ENCODE data around the gene ADH1A.

ADH1A gene

GRCh38 chr4:99282731-99283130 is 8.1 kb downstream of the ADH1A start:
- H3K4me3 ChIP-seq (ENCODE audit: insufficient read depth, low read depth, low read length, poor library complexity, severe bottlenecking): no peak overlapping the region
- H3K27ac ChIP-seq (ENCODE audit: insufficient read depth, low read length, poor library complexity, severe bottlenecking): no peak overlapping the region
- H3K36me3 ChIP-seq (ENCODE audit: control insufficient read depth, insufficient read depth, low read length): no peaks in the 10 kb centered on the region
- H3K9me3 ChIP-seq (ENCODE audit: control insufficient read depth, low read length): no peaks in the 10 kb centered on the region
- DNase-seq: no peak
- H3K4me1 ChIP-seq (ENCODE audit: control insufficient read depth, insufficient read depth, low read length, poor library complexity, severe bottlenecking): no peaks in the 10 kb centered on the region
- no peaks in the 10 kb centered on the region for H3K27me3 ChIP-seq (replicated peaks; ENCODE audit: control insufficient read depth, insufficient read depth, low read length, poor library complexity, severe bottlenecking)

- no peaks in the 10 kb centered on the region for H3K27me3 ChIP-seq (replicated peaks; ENCODE audit: control insufficient read depth, insufficient read depth, low read length, poor library complexity, severe bottlenecking)
- H3K27ac ChIP-seq (ENCODE audit: insufficient read depth, low read length, poor library complexity, severe bottlenecking): no peak overlapping the region
- no peaks in the 10 kb centered on the region for H3K4me1 ChIP-seq (ENCODE audit: control insufficient read depth, insufficient read depth, low read length, poor library complexity, severe bottlenecking)
- no peaks in the 10 kb centered on the region for H3K9me3 ChIP-seq (ENCODE audit: control insufficient read depth, low read length)
- no peak for DNase-seq
- H3K36me3 ChIP-seq (ENCODE audit: control insufficient read depth, insufficient read depth, low read length): no peaks in the 10 kb centered on the region
- H3K4me3 ChIP-seq (ENCODE audit: insufficient read depth, low read depth, low read length, poor library complexity, severe bottlenecking): no peak overlapping the region
These were observed 9.5 kb downstream of the ADH1A start for GRCh38 chr4:99281261-99281660.

- no peak for DNase-seq
- H3K4me3 ChIP-seq (ENCODE audit: insufficient read depth, low read depth, low read length, poor library complexity, severe bottlenecking): no peak overlapping the region
These were observed 14.4 kb downstream of the ADH1A start for GRCh38 chr4:99276417-99276816.

GRCh38 chr4:99275885-99276284 is 14.9 kb downstream of the ADH1A start:
- Histone ChIP-seq H3K27me3 (replicated peaks; ENCODE audit: control insufficient read depth, insufficient read depth, low read length, poor library complexity, severe bottlenecking) (no peaks in the 10 kb centered on the region), H3K36me3 (ENCODE audit: control insufficient read depth, insufficient read depth, low read length) (no peaks in the 10 kb centered on the region), H3K4me3 (ENCODE audit: insufficient read depth, low read depth, low read length, poor library complexity, severe bottlenecking) (no peak overlapping the region), H3K9me3 (ENCODE audit: control insufficient read depth, low read length) (no peaks in the 10 kb centered on the region), H3K4me1 (ENCODE audit: control insufficient read depth, insufficient read depth, low read length, poor library complexity, severe bottlenecking) (no peaks in the 10 kb centered on the region), H3K27ac (ENCODE audit: insufficient read depth, low read length, poor library complexity, severe bottlenecking) (no peak overlapping the region)
- DNase-seq: no peak

More at GRCh38 chr4:99276417-99276816, 14.4 kb downstream of the ADH1A start:
- H3K9me3 ChIP-seq (ENCODE audit: control insufficient read depth, low read length): no peaks in the 10 kb centered on the region
- no peaks in the 10 kb centered on the region for H3K4me1 ChIP-seq (ENCODE audit: control insufficient read depth, insufficient read depth, low read length, poor library complexity, severe bottlenecking)
- no peaks in the 10 kb centered on the region for H3K36me3 ChIP-seq (ENCODE audit: control insufficient read depth, insufficient read depth, low read length)
- no peaks in the 10 kb centered on the region for H3K27me3 ChIP-seq (replicated peaks; ENCODE audit: control insufficient read depth, insufficient read depth, low read length, poor library complexity, severe bottlenecking)
- H3K27ac ChIP-seq (ENCODE audit: insufficient read depth, low read length, poor library complexity, severe bottlenecking): no peak overlapping the region

- Histone ChIP-seq H3K4me3 (ENCODE audit: insufficient read depth, low read depth, low read length, poor library complexity, severe bottlenecking) (no peak overlapping the region), H3K9me3 (ENCODE audit: control insufficient read depth, low read length) (no peaks in the 10 kb centered on the region), H3K27me3 (replicated peaks; ENCODE audit: control insufficient read depth, insufficient read depth, low read length, poor library complexity, severe bottlenecking) (no peaks in the 10 kb centered on the region), H3K4me1 (ENCODE audit: control insufficient read depth, insufficient read depth, low read length, poor library complexity, severe bottlenecking) (no peaks in the 10 kb centered on the region), H3K36me3 (ENCODE audit: control insufficient read depth, insufficient read depth, low read length) (no peaks in the 10 kb centered on the region), H3K27ac (ENCODE audit: insufficient read depth, low read length, poor library complexity, severe bottlenecking) (no peak overlapping the region)
- DNase-seq: no peak
These were observed 15.7 kb downstream of the ADH1A start for GRCh38 chr4:99275050-99275449.

GRCh38 chr4:99273704-99274103 is 17.1 kb downstream of the ADH1A start:
- Histone ChIP-seq H3K27me3 (replicated peaks; ENCODE audit: control insufficient read depth, insufficient read depth, low read length, poor library complexity, severe bottlenecking) (no peaks in the 10 kb centered on the region), H3K4me3 (ENCODE audit: insufficient read depth, low read depth, low read length, poor library complexity, severe bottlenecking) (no peak overlapping the region), H3K4me1 (ENCODE audit: control insufficient read depth, insufficient read depth, low read length, poor library complexity, severe bottlenecking) (no peaks in the 10 kb centered on the region), H3K27ac (ENCODE audit: insufficient read depth, low read length, poor library complexity, severe bottlenecking) (no peak overlapping the region), H3K9me3 (ENCODE audit: control insufficient read depth, low read length) (no peaks in the 10 kb centered on the region), H3K36me3 (ENCODE audit: control insufficient read depth, insufficient read depth, low read length) (no peaks in the 10 kb centered on the region)
- DNase-seq: no peak

DNA sequence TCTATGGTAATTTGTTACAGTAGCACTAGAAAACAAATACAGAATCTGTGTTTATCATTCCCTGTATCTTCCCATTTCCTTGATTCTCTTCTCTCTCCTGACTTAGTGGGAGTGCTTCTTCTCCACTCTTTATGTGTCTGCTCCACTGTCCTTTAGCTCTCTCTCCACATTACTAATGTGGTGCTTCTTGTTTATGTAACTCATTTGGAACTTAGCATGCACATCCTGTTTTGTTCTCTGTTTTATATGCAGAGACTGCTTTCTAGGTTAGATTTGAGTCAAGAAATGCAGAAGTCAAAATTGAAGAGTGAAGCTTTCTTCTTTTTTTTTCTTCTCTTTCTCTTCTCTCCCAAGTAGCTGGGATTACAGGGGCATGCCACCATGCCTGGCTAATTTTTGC is 25.9 kb downstream of the ADH1A start:
- Histone ChIP-seq H3K27ac (ENCODE audit: insufficient read depth, low read length, poor library complexity, severe bottlenecking) (no peak overlapping the region), H3K4me1 (ENCODE audit: control insufficient read depth, insufficient read depth, low read length, poor library complexity, severe bottlenecking) (no peaks in the 10 kb centered on the region), H3K9me3 (ENCODE audit: control insufficient read depth, low read length) (no peaks in the 10 kb centered on the region), H3K36me3 (ENCODE audit: control insufficient read depth, insufficient read depth, low read length) (no peaks in the 10 kb centered on the region), H3K4me3 (ENCODE audit: insufficient read depth, low read depth, low read length, poor library complexity, severe bottlenecking) (no peak overlapping the region), H3K27me3 (replicated peaks; ENCODE audit: control insufficient read depth, insufficient read depth, low read length, poor library complexity, severe bottlenecking) (no peaks in the 10 kb centered on the region)
- no peak for DNase-seq

DNA sequence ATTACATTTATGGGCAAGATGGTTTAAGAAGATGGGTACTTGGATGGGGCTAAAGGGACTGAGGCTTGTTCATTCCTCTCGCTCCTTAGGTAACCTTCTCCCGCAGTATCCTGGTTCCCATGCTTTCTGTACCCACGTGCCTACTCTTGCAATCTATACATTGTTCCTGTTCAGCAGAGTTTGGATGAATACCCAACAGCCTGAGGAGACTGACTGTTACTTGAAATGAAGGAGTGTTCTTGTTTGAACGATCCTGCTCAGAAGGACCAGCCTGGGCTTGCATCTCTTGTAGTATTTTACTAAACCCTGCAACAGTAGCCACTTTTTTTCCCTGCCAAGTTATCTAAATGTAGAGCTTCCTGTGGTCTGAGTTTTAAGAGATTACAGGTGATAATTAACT is 38.0 kb downstream of the ADH1A start:
- H3K4me1 ChIP-seq (ENCODE audit: control insufficient read depth, insufficient read depth, low read length, poor library complexity, severe bottlenecking): no peaks in the 10 kb centered on the region
- no peak overlapping the region for H3K27ac ChIP-seq (ENCODE audit: insufficient read depth, low read length, poor library complexity, severe bottlenecking)
- H3K36me3 ChIP-seq (ENCODE audit: control insufficient read depth, insufficient read depth, low read length): no peaks in the 10 kb centered on the region
- H3K4me3 ChIP-seq (ENCODE audit: insufficient read depth, low read depth, low read length, poor library complexity, severe bottlenecking): no peak overlapping the region
- H3K9me3 ChIP-seq (ENCODE audit: control insufficient read depth, low read length): no peaks in the 10 kb centered on the region
- no peak for DNase-seq
- H3K27me3 ChIP-seq (replicated peaks; ENCODE audit: control insufficient read depth, insufficient read depth, low read length, poor library complexity, severe bottlenecking): no peaks in the 10 kb centered on the region

GRCh38 chr4:99248714-99249113 is 42.1 kb downstream of the ADH1A start:
- Histone ChIP-seq H3K4me3 (ENCODE audit: insufficient read depth, low read depth, low read length, poor library complexity, severe bottlenecking) (no peak overlapping the region), H3K36me3 (ENCODE audit: control insufficient read depth, insufficient read depth, low read length) (no peaks in the 10 kb centered on the region), H3K4me1 (ENCODE audit: control insufficient read depth, insufficient read depth, low read length, poor library complexity, severe bottlenecking) (no peaks in the 10 kb centered on the region), H3K9me3 (ENCODE audit: control insufficient read depth, low read length) (no peaks in the 10 kb centered on the region), H3K27me3 (replicated peaks; ENCODE audit: control insufficient read depth, insufficient read depth, low read length, poor library complexity, severe bottlenecking) (no peaks in the 10 kb centered on the region), H3K27ac (ENCODE audit: insufficient read depth, low read length, poor library complexity, severe bottlenecking) (no peak overlapping the region)
- DNase-seq: no peak

DNA sequence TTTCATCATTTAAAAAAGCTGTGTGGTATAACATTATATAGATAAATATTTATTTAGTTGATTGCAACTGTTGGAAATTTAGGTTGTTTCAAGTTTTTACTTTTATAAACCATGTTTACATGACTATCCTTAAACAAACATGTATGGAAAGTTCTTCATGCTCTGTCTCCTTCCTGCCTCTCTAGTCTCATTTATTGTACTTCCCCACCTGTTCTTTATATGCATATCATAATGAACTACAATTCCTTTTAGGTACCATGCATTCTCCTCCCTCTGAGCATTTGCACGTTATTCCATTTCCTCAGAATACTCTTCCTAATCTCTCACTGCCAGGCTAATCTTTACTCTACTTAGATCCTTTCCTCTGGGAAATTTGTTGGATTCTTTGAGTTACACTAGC is 54.8 kb downstream of the ADH1A start:
- no peak overlapping the region for H3K27ac ChIP-seq (ENCODE audit: insufficient read depth, low read length, poor library complexity, severe bottlenecking)
- no peaks in the 10 kb centered on the region for H3K36me3 ChIP-seq (ENCODE audit: control insufficient read depth, insufficient read depth, low read length)
- H3K9me3 ChIP-seq (ENCODE audit: control insufficient read depth, low read length): no peaks in the 10 kb centered on the region
- no peaks in the 10 kb centered on the region for H3K27me3 ChIP-seq (replicated peaks; ENCODE audit: control insufficient read depth, insufficient read depth, low read length, poor library complexity, severe bottlenecking)
- H3K4me1 ChIP-seq (ENCODE audit: control insufficient read depth, insufficient read depth, low read length, poor library complexity, severe bottlenecking): no peaks in the 10 kb centered on the region
- H3K4me3 ChIP-seq (ENCODE audit: insufficient read depth, low read depth, low read length, poor library complexity, severe bottlenecking): no peak overlapping the region
- DNase-seq: no peak
